Right ventricle myocardium inferior (tissue), 1 donor: Measurements from ENCODE around the gene GFRA4. TPM values are rescaled to one million over a fixed set of nuclear protein-coding genes. Genes with fewer than 3 reads are reported as not detected.

Experiments used
- ATAC-seq: fragments of 200-7000 bp; cut with Tn5 transposase; one replicate; pipeline ENCODE4 v1.9.1; 2020; ENCODE audit warnings: mild to moderate bottlenecking, moderate library complexity
- DNase-seq: peaks from one replicate; pipeline ENCODE4 v3.0.0; 2021; ENCODE audit errors: missing footprints
- intact Hi-C: fragments of 100-400 bp; cut with DNase I; formaldehyde crosslinking; loops from one replicate; pipeline ENCODE4 v1.11.0; 2022
- total RNA-seq: library from RNA; stranded (reverse); fragmentation: NEBNext Ultra II Directional; extraction: Animal tissue kit (Norgen Biotek cat#: 25700); gene quantifications from one replicate; pipeline ENCODE4 v1.2.1, GENCODE V29; 2021
- donor health status: DM: no; HTN: yes; CAD: no; lungs with severe emphysema.

GFRA4 gene
- total RNA-seq, 1 donor from 2014 or later = not detected

GRCh38 chr20:3661060-3661813, 2.0 kb downstream of the GFRA4 start:
- intact Hi-C loops = no loop called here
- ATAC-seq (no peak), DNase-seq (no peak)

- ATAC-seq (no peak), DNase-seq (no peak)
- intact Hi-C loops = no loop called here
Observed at GRCh38 chr20:3660262-3661059, 2.7 kb downstream of the GFRA4 start.

- no peak for DNase-seq
- intact Hi-C loops = no loop called here
- ATAC-seq = no peak
Observed at GRCh38 chr20:3659492-3660261, 3.5 kb downstream of the GFRA4 start.

- intact Hi-C loops = no loop called here
- DNase-seq = no peak
- no peak for ATAC-seq
Observed at GRCh38 chr20:3658716-3659491, 4.3 kb downstream of the GFRA4 start.

GRCh38 chr20:3658019-3658715, 5.0 kb downstream of the GFRA4 start:
- intact Hi-C loops = no loop called here
- DNase-seq (no peak), ATAC-seq (no peak)

GRCh38 chr20:3655131-3655405, 8.1 kb downstream of the GFRA4 start:
- no peak for DNase-seq
- intact Hi-C loops = no loop called here
- ATAC-seq = no peak

- ATAC-seq (no peak), DNase-seq (no peak)
- intact Hi-C loops = no loop called here
Observed at GRCh38 chr20:3654326-3655130, 8.7 kb downstream of the GFRA4 start.

- intact Hi-C loops = no loop called here
- no peak for DNase-seq
- ATAC-seq = no peak
Observed at GRCh38 chr20:3653921-3654320, 9.3 kb downstream of the GFRA4 start.

GRCh38 chr20:3652676-3653596, 10.3 kb downstream of the GFRA4 start:
- ATAC-seq = no peak
- intact Hi-C loops = no loop called here
- DNase-seq = no peak

- ATAC-seq (no peak), DNase-seq (no peak)
- intact Hi-C loops = no loop called here
Observed at GRCh38 chr20:3652221-3652620, 11.0 kb downstream of the GFRA4 start.

- ATAC-seq = no peak
- DNase-seq = no peak
- intact Hi-C loops = no loop called here
Observed at GRCh38 chr20:3651204-3651962, 11.8 kb downstream of the GFRA4 start.

GRCh38 chr20:3648951-3649350, 14.2 kb downstream of the GFRA4 start:
- DNase-seq (no peak), ATAC-seq (no peak)
- intact Hi-C loops = no loop called here

GRCh38 chr20:3647473-3647872, 15.7 kb downstream of the GFRA4 start:
- no peak for ATAC-seq
- DNase-seq = no peak
- intact Hi-C loops = no loop called here

- intact Hi-C loops = no loop called here
- no peak for DNase-seq
- ATAC-seq = no peak
Observed at GRCh38 chr20:3646651-3647050, 16.5 kb downstream of the GFRA4 start.

GRCh38 chr20:3646067-3646440, 17.1 kb downstream of the GFRA4 start:
- no peak for ATAC-seq
- intact Hi-C loops = no loop called here
- DNase-seq = no peak
